GM21717 (cell line): ENCODE results near the gene MOSPD3.
"Not testable (repeated sequence)": the region's sequence is repeated elsewhere in the genome, so short reads cannot be mapped to it uniquely, and the experiment has no call there.

ENCODE experiments used
- ATAC-seq: cut with Tn5 transposase; IDR thresholded peaks from one replicate; pipeline ENCODE4 v1.9.1; 2021; ENCODE audit warnings: mild to moderate bottlenecking, moderate library complexity; ENCODE audit not compliant: unreplicated experiment

Gene MOSPD3

GRCh38 chr7:100611983-100612729 is at the start of gene MOSPD3:
TSS of gene MOSPD3 (plus strand) at chr7:100612540. CDS start at chr7:100612792, 252 bp downstream.
- ATAC-seq = peak; percentile 89

GRCh38 chr7:100563100-100563564 is 49.2 kb upstream of the MOSPD3 start:
- no peak for ATAC-seq

- no peak for ATAC-seq
Observed at GRCh38 chr7:100563809-100564400, 48.4 kb upstream of the MOSPD3 start.

- not testable (repeated sequence) for ATAC-seq
Observed at GRCh38 chr7:100564405-100564804, 47.9 kb upstream of the MOSPD3 start.

GRCh38 chr7:100565133-100565571 is 47.2 kb upstream of the MOSPD3 start:
- ATAC-seq = no peak

GRCh38 chr7:100566018-100566531 is 46.3 kb upstream of the MOSPD3 start:
- ATAC-seq = no peak

- no peak for ATAC-seq
Observed at GRCh38 chr7:100567031-100567730, 45.2 kb upstream of the MOSPD3 start.

- ATAC-seq = no peak
Observed at GRCh38 chr7:100567751-100568175, 44.6 kb upstream of the MOSPD3 start.

- no peak for ATAC-seq
Observed at GRCh38 chr7:100568176-100568895, 44.0 kb upstream of the MOSPD3 start.

- ATAC-seq = no peak
Observed at GRCh38 chr7:100568896-100569844, 43.2 kb upstream of the MOSPD3 start.

- no peak for ATAC-seq
Observed at GRCh38 chr7:100570954-100571828, 41.1 kb upstream of the MOSPD3 start.

- no peak for ATAC-seq
Observed at GRCh38 chr7:100571829-100572116, 40.6 kb upstream of the MOSPD3 start.

GRCh38 chr7:100572281-100572948 is 39.9 kb upstream of the MOSPD3 start:
- ATAC-seq = no peak

- no peak for ATAC-seq
Observed at GRCh38 chr7:100572949-100573675, 39.2 kb upstream of the MOSPD3 start.

- no peak for ATAC-seq
Observed at GRCh38 chr7:100573691-100574361, 38.5 kb upstream of the MOSPD3 start, which contains the start of gene SAP25. TSS of gene SAP25 (minus strand) at chr7:100573900. CDS start at chr7:100573742, 158 bp downstream.

GRCh38 chr7:100574362-100575205 is 37.8 kb upstream of the MOSPD3 start:
- no peak for ATAC-seq
